ENCODE results near the gene ELL2. TPM values are rescaled to one million over a fixed set of nuclear protein-coding genes. Genes with fewer than 3 reads are reported as not detected.

Gene ELL2
- total RNA-seq, 1 donor from 2014 or later: 14.2 TPM

GRCh38 chr5:95900383-95900958, 61.2 kb downstream of the ELL2 start:
- TF ChIP-seq EZH2 (IDR thresholded peaks at IDR 0.05) (no peak), EZH2phosphoT487 (IDR thresholded peaks at IDR 0.05) (no peak), CTCF (IDR thresholded peaks at IDR 0.05) (no peak)
- Histone ChIP-seq H3K4me1 (peaks cover 18% of the 10 kb centered on the region), H2AFZ (replicated peaks) (no peak overlapping the region), H4K20me1 (ENCODE audit: low read depth) (no peaks in the 10 kb centered on the region), H3K27me3 (no peaks in the 10 kb centered on the region), H3K27ac (no peak overlapping the region), H3K9me3 (ENCODE audit: low read depth) (no peaks in the 10 kb centered on the region), H3K4me3 (no peak overlapping the region), H3K79me2 (ENCODE audit: low read depth) (no peaks in the 10 kb centered on the region), H3F3A (ENCODE audit: low read depth) (peaks cover 11% of the 10 kb centered on the region), H3K9ac (no peak overlapping the region), H3K36me3 (no peaks in the 10 kb centered on the region), H3K4me2 (no peak overlapping the region)
- Mint-ChIP-seq H3K27me3 (ENCODE audit: insufficient read depth, low read depth) (peaks cover 2% of the 10 kb centered on the region), H3K4me1 (peaks cover 16% of the 10 kb centered on the region), H3K36me3 (peaks cover 12% of the 10 kb centered on the region), H3K27ac (no peak overlapping the region), H3K9me3 (no peaks in the 10 kb centered on the region), H3K4me3 (no peak overlapping the region)
- no peak for DNase-seq (ENCODE audit: low spot score)

GRCh38 chr5:95899829-95900228, 61.8 kb downstream of the ELL2 start:
- Histone ChIP-seq H3K9ac (no peak overlapping the region), H3K4me1 (peaks cover 24% of the 10 kb centered on the region), H2AFZ (replicated peaks) (no peak overlapping the region), H3K79me2 (ENCODE audit: low read depth) (no peaks in the 10 kb centered on the region), H3K27ac (no peak overlapping the region), H3F3A (ENCODE audit: low read depth) (peaks cover 18% of the 10 kb centered on the region), H3K27me3 (no peaks in the 10 kb centered on the region), H3K4me2 (no peak overlapping the region), H3K9me3 (ENCODE audit: low read depth) (no peaks in the 10 kb centered on the region), H3K4me3 (no peak overlapping the region), H4K20me1 (ENCODE audit: low read depth) (no peaks in the 10 kb centered on the region), H3K36me3 (no peaks in the 10 kb centered on the region)
- no peak overlapping the region for H3K27ac Mint-ChIP-seq
- TF ChIP-seq EZH2phosphoT487 (IDR thresholded peaks at IDR 0.05) (no peak), EZH2 (IDR thresholded peaks at IDR 0.05) (no peak), CTCF (IDR thresholded peaks at IDR 0.05) (no peak)
- H3K27me3 Mint-ChIP-seq (ENCODE audit: insufficient read depth, low read depth): peaks cover 2% of the 10 kb centered on the region
- peaks cover 23% of the 10 kb centered on the region for H3K4me1 Mint-ChIP-seq
- no peaks in the 10 kb centered on the region for H3K9me3 Mint-ChIP-seq
- DNase-seq (ENCODE audit: low spot score): no peak
- no peak overlapping the region for H3K4me3 Mint-ChIP-seq
- peaks cover 12% of the 10 kb centered on the region for H3K36me3 Mint-ChIP-seq

GRCh38 chr5:95899006-95899405, 62.6 kb downstream of the ELL2 start:
- no peak overlapping the region for H3K27ac Mint-ChIP-seq
- Histone ChIP-seq H3F3A (ENCODE audit: low read depth) (peaks cover 25% of the 10 kb centered on the region), H3K4me2 (no peak overlapping the region), H3K79me2 (ENCODE audit: low read depth) (no peaks in the 10 kb centered on the region), H3K27ac (no peak overlapping the region), H3K9ac (no peak overlapping the region), H3K27me3 (no peaks in the 10 kb centered on the region), H4K20me1 (ENCODE audit: low read depth) (no peaks in the 10 kb centered on the region), H3K4me3 (no peak overlapping the region), H3K9me3 (ENCODE audit: low read depth) (no peaks in the 10 kb centered on the region), H3K36me3 (no peaks in the 10 kb centered on the region), H2AFZ (replicated peaks) (no peak overlapping the region), H3K4me1 (peaks cover 30% of the 10 kb centered on the region)
- DNase-seq (ENCODE audit: low spot score): no peak
- H3K4me1 Mint-ChIP-seq: peaks cover 29% of the 10 kb centered on the region
- TF ChIP-seq CTCF (IDR thresholded peaks at IDR 0.05): no peak
- TF ChIP-seq EZH2 (IDR thresholded peaks at IDR 0.05): no peak
- TF ChIP-seq EZH2phosphoT487 (IDR thresholded peaks at IDR 0.05): no peak
- no peak overlapping the region for H3K4me3 Mint-ChIP-seq
- no peaks in the 10 kb centered on the region for H3K9me3 Mint-ChIP-seq
- peaks cover 2% of the 10 kb centered on the region for H3K27me3 Mint-ChIP-seq (ENCODE audit: insufficient read depth, low read depth)
- H3K36me3 Mint-ChIP-seq: peaks cover 12% of the 10 kb centered on the region

Measured in neural progenitor cell (in vitro differentiated cells).